ENCODE results near the gene TRABD2B. TPM values are rescaled to one million over a fixed set of nuclear protein-coding genes. Genes with fewer than 3 reads are reported as not detected.

Gene TRABD2B
- total RNA-seq, 5 donors from 2014 or later (not counting 1 experiment from before 2014, with no cell fraction given) = not detected

DNA sequence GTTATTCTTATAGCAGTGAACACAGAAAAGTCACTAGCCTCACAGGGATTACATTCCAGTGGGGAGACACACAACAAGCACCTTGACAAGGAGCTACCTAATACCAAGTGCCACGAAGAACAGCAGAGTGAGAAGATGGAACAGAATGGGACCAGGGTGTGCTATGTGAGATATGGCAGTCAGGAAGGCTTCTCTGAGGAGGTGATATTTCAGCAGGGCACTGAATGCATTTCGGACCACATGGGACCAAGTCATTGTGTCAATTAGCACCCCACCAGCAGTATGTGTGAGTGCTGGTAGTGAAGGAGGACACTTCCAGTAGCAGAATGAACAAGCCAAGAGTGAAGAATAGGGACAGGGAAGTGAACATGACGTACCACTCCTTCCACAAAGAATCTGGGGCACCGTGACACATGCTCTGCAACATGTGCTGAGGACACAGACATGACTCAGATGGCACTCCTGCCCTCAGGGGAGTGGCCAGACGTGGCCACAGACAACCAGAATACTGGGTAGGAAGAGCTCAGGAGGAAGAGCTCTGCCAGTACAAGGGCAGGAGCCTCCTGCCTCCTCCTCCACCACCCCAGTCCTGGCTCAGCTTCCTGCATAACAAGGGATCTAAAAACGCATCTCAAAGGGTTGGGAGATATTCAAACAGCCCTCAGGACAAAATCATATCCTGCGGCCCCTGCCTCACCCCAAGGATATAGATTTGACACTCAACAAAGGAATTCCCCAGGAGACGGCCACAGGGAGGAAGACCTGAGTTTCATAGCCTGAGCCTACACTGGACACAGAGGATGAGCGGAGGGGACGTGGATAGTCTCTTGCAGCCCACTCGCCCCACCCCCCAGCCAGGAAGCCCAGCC, 102.5 kb downstream of the TRABD2B start:
- ATAC-seq (replicated peaks in 1 of 4) (no peak), DNase-seq (no peak)
- Histone ChIP-seq H3K4me1 (ENCODE audit: control insufficient read depth in 1 of 2, extremely low read depth in 1 of 2, insufficient read depth in 2 of 2, low read length in 2 of 2) (no peaks in the 10 kb centered on the region), H3K36me3 (ENCODE audit: control insufficient read depth in 2 of 2, extremely low read depth in 1 of 2, insufficient read depth in 1 of 2, low read length in 1 of 2) (no peaks in the 10 kb centered on the region), H3K27me3 (replicated peaks in 1 of 2; ENCODE audit: control insufficient read depth in 2 of 2, extremely low read depth in 1 of 2, insufficient read depth in 2 of 2, low read length in 1 of 2) (peaks cover 0 to 25% of the 10 kb centered on the region in 2 experiments), H3K27ac (ENCODE audit: low read length) (no peak overlapping the region), H3K9me3 (no peaks in the 10 kb centered on the region), H3K4me3 (ENCODE audit: control insufficient read depth in 1 of 2, extremely low read depth in 1 of 2, low read length in 1 of 2) (no peak overlapping the region)
- Mint-ChIP-seq H3K27me3 (peaks cover 5 to 8% of the 10 kb centered on the region in 2 donors), H3K4me3 (no peak overlapping the region), H3K4me1 (no peaks in the 10 kb centered on the region), H3K9me3 (no peaks in the 10 kb centered on the region), H3K36me3 (no peaks in the 10 kb centered on the region), H3K27ac (no peak overlapping the region)
- WGBS (ENCODE audit: insufficient coverage) = 62% methylated on average over 8 of the region's 11 CpGs
- CTCF ChIA-PET = no interaction called here
- POLR2A ChIA-PET = no interaction called here

DNA sequence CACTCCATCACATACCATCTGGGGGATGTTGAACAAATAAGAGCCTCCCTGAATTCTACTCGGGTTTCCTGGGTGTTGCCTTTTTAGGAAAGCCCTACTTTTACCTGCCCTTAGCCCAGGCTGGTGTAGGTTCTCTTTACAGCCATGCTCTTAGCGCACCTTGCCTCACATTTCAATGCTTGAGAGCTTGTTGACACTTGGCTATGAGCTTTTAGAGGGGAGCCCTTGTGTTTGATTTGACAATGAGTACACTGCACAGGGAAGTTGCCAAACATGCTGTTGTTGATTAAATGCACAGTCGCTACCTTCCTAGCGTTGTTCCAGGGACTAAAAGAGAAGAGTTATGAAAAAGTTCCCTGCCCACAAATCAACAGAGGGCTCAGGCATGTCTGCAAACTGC, 103.8 kb downstream of the TRABD2B start:
- WGBS (ENCODE audit: insufficient coverage) = 83% methylated on average over 1 of the region's 4 CpGs
- peaks cover 7 to 15% of the 10 kb centered on the region in 2 donors for H3K27me3 Mint-ChIP-seq
- H3K4me3 ChIP-seq (ENCODE audit: control insufficient read depth in 1 of 2, extremely low read depth in 1 of 2, low read length in 1 of 2) = no peak overlapping the region
- H3K9me3 ChIP-seq = no peaks in the 10 kb centered on the region
- no peaks in the 10 kb centered on the region for H3K4me1 Mint-ChIP-seq
- no peaks in the 10 kb centered on the region for H3K4me1 ChIP-seq (ENCODE audit: control insufficient read depth in 1 of 2, extremely low read depth in 1 of 2, insufficient read depth in 2 of 2, low read length in 2 of 2)
- H3K36me3 Mint-ChIP-seq = no peaks in the 10 kb centered on the region
- ATAC-seq (replicated peaks in 1 of 4) (no peak), DNase-seq (no peak)
- H3K27ac ChIP-seq (ENCODE audit: low read length) = no peak overlapping the region
- peaks cover 0 to 28% of the 10 kb centered on the region in 2 experiments for H3K27me3 ChIP-seq (replicated peaks in 1 of 2; ENCODE audit: control insufficient read depth in 2 of 2, extremely low read depth in 1 of 2, insufficient read depth in 2 of 2, low read length in 1 of 2)
- H3K27ac Mint-ChIP-seq = no peak overlapping the region
- H3K4me3 Mint-ChIP-seq = no peak overlapping the region
- no peaks in the 10 kb centered on the region for H3K9me3 Mint-ChIP-seq
- POLR2A ChIA-PET = interaction anchor here in 1 of 2 donors (0.5 kb wide), 1 partner anchor 138 kb away, joined by 3 read pairs; no protein-coding TSS in a partner anchor
- CTCF ChIA-PET = no interaction called here
- H3K36me3 ChIP-seq (ENCODE audit: control insufficient read depth in 2 of 2, extremely low read depth in 1 of 2, insufficient read depth in 1 of 2, low read length in 1 of 2) = no peaks in the 10 kb centered on the region

DNA sequence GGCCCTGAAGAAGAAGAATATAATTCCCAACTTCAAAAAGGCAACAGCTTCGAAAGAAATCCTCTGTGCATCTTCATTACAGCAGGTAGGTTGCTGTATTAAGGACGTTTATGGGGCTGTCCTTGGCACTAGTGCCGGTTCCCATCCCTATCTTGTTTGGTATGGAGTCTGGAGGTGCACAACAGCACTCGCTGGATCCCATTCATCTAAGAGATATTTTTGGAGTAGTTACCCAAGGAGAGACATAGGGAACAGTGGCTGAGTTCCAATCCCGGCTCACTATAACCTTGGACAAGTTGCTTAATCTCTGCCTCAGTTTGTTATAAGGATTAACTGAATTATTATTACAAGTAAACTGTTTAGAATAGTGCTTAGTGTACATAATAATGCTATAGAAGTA, 106.4 kb downstream of the TRABD2B start:
- no peaks in the 10 kb centered on the region for H3K36me3 ChIP-seq (ENCODE audit: control insufficient read depth in 2 of 2, extremely low read depth in 1 of 2, insufficient read depth in 1 of 2, low read length in 1 of 2)
- no peaks in the 10 kb centered on the region for H3K4me1 ChIP-seq (ENCODE audit: control insufficient read depth in 1 of 2, extremely low read depth in 1 of 2, insufficient read depth in 2 of 2, low read length in 2 of 2)
- H3K36me3 Mint-ChIP-seq = no peaks in the 10 kb centered on the region
- no peak overlapping the region for H3K27ac ChIP-seq (ENCODE audit: low read length)
- H3K9me3 Mint-ChIP-seq = no peaks in the 10 kb centered on the region
- no peak for DNase-seq
- CTCF ChIA-PET = no interaction called here
- H3K27me3 Mint-ChIP-seq = peaks cover 8 to 13% of the 10 kb centered on the region in 2 donors
- no peak overlapping the region for H3K4me3 ChIP-seq (ENCODE audit: control insufficient read depth in 1 of 2, extremely low read depth in 1 of 2, low read length in 1 of 2)
- H3K4me3 Mint-ChIP-seq = no peak overlapping the region
- H3K27me3 ChIP-seq (replicated peaks in 1 of 2; ENCODE audit: control insufficient read depth in 2 of 2, extremely low read depth in 1 of 2, insufficient read depth in 2 of 2, low read length in 1 of 2) = peaks cover 0 to 33% of the 10 kb centered on the region in 2 experiments
- no peaks in the 10 kb centered on the region for H3K4me1 Mint-ChIP-seq
- H3K27ac Mint-ChIP-seq = no peak overlapping the region
- POLR2A ChIA-PET = no interaction called here
- no CpG with 5 or more reads among the region's 5 CpGs for WGBS (ENCODE audit: insufficient coverage)
- no peak for ATAC-seq (replicated peaks in 1 of 4)
- no peaks in the 10 kb centered on the region for H3K9me3 ChIP-seq

DNA sequence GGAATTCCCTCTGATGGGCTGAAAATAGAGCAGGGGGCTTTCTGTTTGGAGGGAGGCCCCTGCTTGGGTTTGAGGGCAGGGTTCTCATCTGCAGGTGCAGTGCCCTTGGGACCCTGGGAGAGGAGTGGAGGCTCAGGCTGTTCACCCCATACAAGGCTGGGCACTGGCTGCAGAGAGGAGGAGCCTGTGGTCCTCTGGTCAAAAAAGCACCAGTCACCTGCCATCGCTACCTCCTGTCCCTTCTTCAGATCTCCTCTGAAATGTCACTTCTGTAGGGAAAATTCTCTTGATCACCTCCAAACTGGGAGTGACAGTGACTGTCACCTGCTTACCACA, 108.9 kb downstream of the TRABD2B start:
- ChIA-PET CTCF (no interaction called here), POLR2A (no interaction called here)
- Mint-ChIP-seq H3K9me3 (no peaks in the 10 kb centered on the region), H3K4me3 (no peak overlapping the region), H3K27ac (no peak overlapping the region), H3K27me3 (peaks cover 4 to 10% of the 10 kb centered on the region in 2 donors), H3K36me3 (no peaks in the 10 kb centered on the region), H3K4me1 (no peaks in the 10 kb centered on the region)
- Histone ChIP-seq H3K36me3 (ENCODE audit: control insufficient read depth in 2 of 2, extremely low read depth in 1 of 2, insufficient read depth in 1 of 2, low read length in 1 of 2) (no peaks in the 10 kb centered on the region), H3K4me1 (ENCODE audit: control insufficient read depth in 1 of 2, extremely low read depth in 1 of 2, insufficient read depth in 2 of 2, low read length in 2 of 2) (no peaks in the 10 kb centered on the region), H3K9me3 (no peaks in the 10 kb centered on the region), H3K27ac (ENCODE audit: low read length) (no peak overlapping the region), H3K27me3 (replicated peaks in 1 of 2; ENCODE audit: control insufficient read depth in 2 of 2, extremely low read depth in 1 of 2, insufficient read depth in 2 of 2, low read length in 1 of 2) (peaks cover 0 to 21% of the 10 kb centered on the region in 2 experiments), H3K4me3 (ENCODE audit: control insufficient read depth in 1 of 2, extremely low read depth in 1 of 2, low read length in 1 of 2) (no peak overlapping the region)
- 100% methylated on average over 1 of the region's 1 CpG for WGBS (ENCODE audit: insufficient coverage)
- no peak for DNase-seq
- no peak for ATAC-seq (replicated peaks in 1 of 4)

DNA sequence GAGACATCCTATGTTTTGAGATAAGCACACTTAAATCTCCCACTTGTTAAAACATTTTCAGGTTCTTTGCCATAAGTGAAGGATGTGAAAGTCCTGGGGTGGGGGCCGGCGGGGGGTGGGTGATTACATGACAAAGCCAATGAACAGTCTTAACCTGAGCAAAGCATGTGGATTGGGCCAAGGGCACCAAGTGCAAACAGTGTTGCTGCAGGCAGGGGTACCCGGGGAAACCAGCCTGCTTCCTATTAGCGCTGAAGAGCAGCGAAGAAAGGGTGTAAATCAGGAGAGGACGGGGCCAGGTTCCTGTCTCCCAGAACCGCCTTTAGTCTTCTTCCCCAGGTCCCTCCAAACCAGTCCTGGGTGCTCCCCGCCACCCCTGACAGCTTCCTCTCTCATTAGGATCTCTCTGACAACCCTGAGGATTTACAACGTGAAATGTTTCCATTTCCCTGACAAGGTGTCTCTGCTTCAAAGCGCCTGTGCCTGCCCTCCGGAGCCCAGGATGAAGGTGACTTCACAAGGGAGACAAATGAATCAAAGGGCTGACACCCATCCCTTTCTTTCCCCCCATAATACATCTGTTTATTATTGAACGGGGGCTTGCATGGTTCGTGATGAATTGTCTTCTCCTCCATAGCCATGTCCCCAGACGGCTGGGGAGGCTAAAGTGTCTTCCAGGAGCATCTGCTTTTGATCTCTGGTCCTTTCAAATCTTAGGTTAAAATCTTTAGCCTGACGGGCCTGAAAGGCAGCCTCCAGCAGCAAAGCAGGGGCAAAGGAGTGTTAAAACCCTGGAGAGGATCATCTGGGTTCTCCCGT, 109.5 kb downstream of the TRABD2B start:
- H3K27ac Mint-ChIP-seq = no peak overlapping the region

DNA sequence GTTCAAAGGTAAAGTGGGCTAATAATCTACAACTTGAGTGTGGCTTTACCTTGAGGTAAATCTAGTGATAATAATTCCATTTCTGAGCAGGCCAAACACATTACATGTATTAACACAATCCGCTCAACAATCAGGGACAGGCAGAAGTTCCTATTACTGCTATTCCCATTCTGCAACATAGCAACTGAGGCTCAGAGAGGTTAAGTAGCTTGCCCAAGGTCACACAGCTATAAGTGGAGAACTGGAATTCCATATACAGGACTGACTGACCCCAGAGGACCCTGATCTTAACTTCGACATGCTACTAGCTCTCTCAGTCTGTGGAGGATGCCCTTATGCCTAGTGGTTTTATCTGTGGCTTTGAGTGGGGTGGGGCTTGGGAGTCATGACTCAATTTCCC, 110.1 kb downstream of the TRABD2B start:
- Histone ChIP-seq H3K27ac (ENCODE audit: low read length) (no peak overlapping the region), H3K4me1 (ENCODE audit: control insufficient read depth in 1 of 2, extremely low read depth in 1 of 2, insufficient read depth in 2 of 2, low read length in 2 of 2) (no peaks in the 10 kb centered on the region), H3K36me3 (ENCODE audit: control insufficient read depth in 2 of 2, extremely low read depth in 1 of 2, insufficient read depth in 1 of 2, low read length in 1 of 2) (no peaks in the 10 kb centered on the region), H3K4me3 (ENCODE audit: control insufficient read depth in 1 of 2, extremely low read depth in 1 of 2, low read length in 1 of 2) (no peak overlapping the region), H3K27me3 (replicated peaks in 1 of 2; ENCODE audit: control insufficient read depth in 2 of 2, extremely low read depth in 1 of 2, insufficient read depth in 2 of 2, low read length in 1 of 2) (peaks cover 0 to 21% of the 10 kb centered on the region in 2 experiments), H3K9me3 (no peaks in the 10 kb centered on the region)
- ATAC-seq (replicated peaks in 1 of 4) (no peak), DNase-seq (no peak)
- no peak overlapping the region for H3K4me3 Mint-ChIP-seq
- CTCF ChIA-PET = no interaction called here
- H3K9me3 Mint-ChIP-seq = no peaks in the 10 kb centered on the region
- POLR2A ChIA-PET = no interaction called here
- H3K4me1 Mint-ChIP-seq = no peaks in the 10 kb centered on the region
- no CpG with 5 or more reads among the region's 2 CpGs for WGBS (ENCODE audit: insufficient coverage)
- H3K27ac Mint-ChIP-seq = no peak overlapping the region
- peaks cover 4 to 10% of the 10 kb centered on the region in 2 donors for H3K27me3 Mint-ChIP-seq
- H3K36me3 Mint-ChIP-seq = no peaks in the 10 kb centered on the region

More for the DNA sequence above, 109.5 kb downstream of the TRABD2B start:
- H3K36me3 ChIP-seq (ENCODE audit: control insufficient read depth in 2 of 2, extremely low read depth in 1 of 2, insufficient read depth in 1 of 2, low read length in 1 of 2) = no peaks in the 10 kb centered on the region
- H3K9me3 ChIP-seq = no peaks in the 10 kb centered on the region
- ChIA-PET POLR2A (no interaction called here), CTCF (no interaction called here)
- H3K4me1 ChIP-seq (ENCODE audit: control insufficient read depth in 1 of 2, extremely low read depth in 1 of 2, insufficient read depth in 2 of 2, low read length in 2 of 2) = no peaks in the 10 kb centered on the region
- H3K4me3 ChIP-seq (ENCODE audit: control insufficient read depth in 1 of 2, extremely low read depth in 1 of 2, low read length in 1 of 2) = no peak overlapping the region
- 28% methylated on average over 11 of the region's 16 CpGs for WGBS (ENCODE audit: insufficient coverage)
- H3K36me3 Mint-ChIP-seq = no peaks in the 10 kb centered on the region
- no peaks in the 10 kb centered on the region for H3K4me1 Mint-ChIP-seq
- peaks cover 4 to 10% of the 10 kb centered on the region in 2 donors for H3K27me3 Mint-ChIP-seq
- no peaks in the 10 kb centered on the region for H3K9me3 Mint-ChIP-seq
- H3K4me3 Mint-ChIP-seq = no peak overlapping the region
- H3K27me3 ChIP-seq (replicated peaks in 1 of 2; ENCODE audit: control insufficient read depth in 2 of 2, extremely low read depth in 1 of 2, insufficient read depth in 2 of 2, low read length in 1 of 2) = peaks cover 0 to 21% of the 10 kb centered on the region in 2 experiments
- no peak for ATAC-seq (replicated peaks in 1 of 4)
- DNase-seq = no peak
- no peak overlapping the region for H3K27ac ChIP-seq (ENCODE audit: low read length)
